CD4-positive, alpha-beta T cell (primary cell): ENCODE results near the gene UBE2U. TPM values are rescaled to one million over a fixed set of nuclear protein-coding genes. Genes with fewer than 3 reads are reported as not detected.

Experiments used
- ATAC-seq: fragments of 200-7000 bp; cut with Tn5 transposase; one replicate; pipeline ENCODE4 v1.10.0; 2022; ENCODE audit warnings: mild to moderate bottlenecking; ENCODE audit not compliant: poor library complexity
- CTCF ChIA-PET: fragments of 350-600 bp; sonication (Branson Sonifier 250); formaldehyde crosslinking; loops from one replicate; lab custom pipeline; 2021; ENCODE audit warnings: antibody characterized with exemption, inconsistent platforms; lab: Charles Lee
- POLR2A ChIA-PET: fragments of 350-600 bp; sonication (Branson Sonifier 250); formaldehyde crosslinking; loops from one replicate; lab custom pipeline; 2021; ENCODE audit warnings: antibody characterized with exemption, inconsistent platforms; lab: Charles Lee
- DNase-seq, 14 experiments: peaks; one replicate each; pipeline ENCODE4 v3.0.0-alpha.2; 2013 to 2020; ENCODE audit warnings: mixed read lengths in 2 of 14
- H3K27ac ChIP-seq, 2 donors: one replicate each; pipeline versions ENCODE4 v1.5.1 to v1.7.0; 2013; ENCODE audit warnings: low read length in 2 of 2, low read depth in 1 of 2, mild to moderate bottlenecking in 1 of 2
- H3K27me3 ChIP-seq, 2 experiments: 1 replicate in 1 of 2; 2 replicates in 1 of 2; pipeline versions ENCODE4 v1.6.1 to v1.7.0; 2013; ENCODE audit warnings: low read length in 2 of 2, control low read depth in 1 of 2, mild to moderate bottlenecking in 1 of 2, moderate library complexity in 1 of 2; ENCODE audit not compliant: insufficient read depth in 2 of 2, control insufficient read depth in 1 of 2
- H3K36me3 ChIP-seq: one replicate; pipeline ENCODE4 v1.6.1; 2013; ENCODE audit warnings: low read length, control low read depth; ENCODE audit not compliant: insufficient read depth
- H3K4me1 ChIP-seq: one replicate; pipeline ENCODE4 v1.6.1; 2013; ENCODE audit warnings: low read length, control low read depth; ENCODE audit not compliant: insufficient read depth
- H3K4me3 ChIP-seq: one replicate; pipeline ENCODE4 v1.5.1; 2013; ENCODE audit warnings: mild to moderate bottlenecking, low read length, moderate library complexity
- H3K9me3 ChIP-seq, 2 experiments: 1 replicate in 1 of 2; 2 replicates in 1 of 2; pipeline versions ENCODE4 v1.6.1 to v1.7.0; 2013; ENCODE audit warnings: low read length in 2 of 2, mild to moderate bottlenecking in 2 of 2, control low read depth in 1 of 2, moderate library complexity in 1 of 2; ENCODE audit not compliant: control insufficient read depth in 1 of 2, insufficient read depth in 1 of 2
- H3K27ac Mint-ChIP-seq: one replicate; pipeline ENCODE4 v1.8.0; 2020; ENCODE audit warnings: mixed read lengths
- H3K27me3 Mint-ChIP-seq: one replicate; pipeline ENCODE4 v1.8.0; 2021; ENCODE audit warnings: mixed read lengths
- H3K36me3 Mint-ChIP-seq: one replicate; pipeline ENCODE4 v1.8.0; 2021; ENCODE audit warnings: low read depth, mixed read lengths
- H3K4me1 Mint-ChIP-seq: one replicate; pipeline ENCODE4 v1.8.0; 2021; ENCODE audit warnings: low read depth, mixed read lengths
- H3K4me3 Mint-ChIP-seq: one replicate; pipeline ENCODE4 v1.8.0; 2020; ENCODE audit warnings: mild to moderate bottlenecking, mixed read lengths
- H3K9me3 Mint-ChIP-seq: one replicate; pipeline ENCODE4 v1.8.0; 2020; ENCODE audit warnings: mixed read lengths
- intact Hi-C, 2 experiments: fragments of 100-400 bp; cut with DNase I in 1 of 2; cut with micrococcal nuclease in 1 of 2; formaldehyde crosslinking; loops; one replicate each; pipeline versions ENCODE4 v1.15.1 to v1.9.0; 2023 to 2025; cut with DNase I, micrococcal nuclease
- total RNA-seq, 174 experiments: library from RNA in 2 of 174; stranded (reverse) in 2 of 174; gene quantifications; one replicate each; pipeline ENCODE4 v1.2.3 and lab custom pipeline; 2021 to 2026
- TF ChIP-seq, protein P1 (sequence below): fragments of 200-600 bp; IDR thresholded peaks from one replicate; pipeline ENCODE4 v1.8.0; 2022; ENCODE audit warnings: antibody characterized with exemption, mild to moderate bottlenecking

Gene UBE2U
- total RNA-seq, 2 experiments from 2014 or later: not detected

- Mint-ChIP-seq H3K36me3 (no peaks in the 10 kb centered on the region), H3K27me3 (peaks cover 19% of the 10 kb centered on the region), H3K4me1 (peaks cover 38% of the 10 kb centered on the region), H3K9me3 (no peaks in the 10 kb centered on the region), H3K4me3 (peak overlapping the region; percentile 73), H3K27ac (no peak overlapping the region)
- Histone ChIP-seq H3K4me1 (peaks cover 8% of the 10 kb centered on the region), H3K4me3 (peak overlapping the region; percentile 17), H3K27ac (no peak overlapping the region), H3K27me3 (peaks cover 2 to 5% of the 10 kb centered on the region in 2 experiments), H3K9me3 (no peaks in the 10 kb centered on the region), H3K36me3 (no peaks in the 10 kb centered on the region)
- CTCF ChIA-PET: no interaction called here
- ATAC-seq (no peak), DNase-seq (peak in 3 of 14 experiments; percentile 31 to 34 (median 34))
- intact Hi-C loops: loop anchor here in 1 of 2 experiments (5.0 to 10.0 kb wide), 2 partner anchors 108 to 1401 kb away; no protein-coding TSS in a partner anchor
- POLR2A ChIA-PET: no interaction called here
- TF ChIP-seq, protein P1, sequence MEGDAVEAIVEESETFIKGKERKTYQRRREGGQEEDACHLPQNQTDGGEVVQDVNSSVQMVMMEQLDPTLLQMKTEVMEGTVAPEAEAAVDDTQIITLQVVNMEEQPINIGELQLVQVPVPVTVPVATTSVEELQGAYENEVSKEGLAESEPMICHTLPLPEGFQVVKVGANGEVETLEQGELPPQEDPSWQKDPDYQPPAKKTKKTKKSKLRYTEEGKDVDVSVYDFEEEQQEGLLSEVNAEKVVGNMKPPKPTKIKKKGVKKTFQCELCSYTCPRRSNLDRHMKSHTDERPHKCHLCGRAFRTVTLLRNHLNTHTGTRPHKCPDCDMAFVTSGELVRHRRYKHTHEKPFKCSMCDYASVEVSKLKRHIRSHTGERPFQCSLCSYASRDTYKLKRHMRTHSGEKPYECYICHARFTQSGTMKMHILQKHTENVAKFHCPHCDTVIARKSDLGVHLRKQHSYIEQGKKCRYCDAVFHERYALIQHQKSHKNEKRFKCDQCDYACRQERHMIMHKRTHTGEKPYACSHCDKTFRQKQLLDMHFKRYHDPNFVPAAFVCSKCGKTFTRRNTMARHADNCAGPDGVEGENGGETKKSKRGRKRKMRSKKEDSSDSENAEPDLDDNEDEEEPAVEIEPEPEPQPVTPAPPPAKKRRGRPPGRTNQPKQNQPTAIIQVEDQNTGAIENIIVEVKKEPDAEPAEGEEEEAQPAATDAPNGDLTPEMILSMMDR: peak; percentile 58
Measured at GRCh38 chr1:64242895-64243756, 39.7 kb downstream of the UBE2U start.

DNA sequence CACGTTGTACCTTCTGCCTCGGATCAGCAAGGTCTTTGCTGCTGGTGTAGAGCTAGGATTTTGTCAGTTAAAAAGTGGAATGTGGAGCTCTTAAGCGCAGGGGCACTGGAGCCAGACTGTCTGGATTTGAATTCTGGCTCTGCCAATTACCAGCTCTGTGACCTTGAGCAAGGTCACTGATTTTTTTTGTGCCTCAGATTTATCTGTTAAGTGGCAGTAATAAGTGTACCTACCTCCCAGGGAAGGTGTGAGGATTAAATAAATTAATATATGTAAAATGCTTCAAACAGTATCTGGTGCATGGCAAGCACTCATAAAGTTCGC lies 40.3 kb downstream of the UBE2U start:
- TF ChIP-seq, protein P1: no peak
- H3K36me3 ChIP-seq: no peaks in the 10 kb centered on the region
- H3K36me3 Mint-ChIP-seq: no peaks in the 10 kb centered on the region
- ChIA-PET POLR2A (no interaction called here), CTCF (no interaction called here)
- no peaks in the 10 kb centered on the region for H3K9me3 Mint-ChIP-seq
- peak overlapping the region; percentile 73 for H3K4me3 Mint-ChIP-seq
- peaks cover 8% of the 10 kb centered on the region for H3K4me1 ChIP-seq
- H3K9me3 ChIP-seq: no peaks in the 10 kb centered on the region
- intact Hi-C loops: loop anchor here (1.0 to 10.0 kb wide), 3 partner anchors 109 to 1401 kb away; no protein-coding TSS in a partner anchor
- peaks cover 38% of the 10 kb centered on the region for H3K4me1 Mint-ChIP-seq
- no peak for ATAC-seq
- no peak for DNase-seq
- no peak overlapping the region for H3K27ac ChIP-seq
- peaks cover 21% of the 10 kb centered on the region for H3K27me3 Mint-ChIP-seq
- H3K4me3 ChIP-seq: no peak overlapping the region
- H3K27me3 ChIP-seq: peaks cover 5 to 8% of the 10 kb centered on the region in 2 experiments
- H3K27ac Mint-ChIP-seq: no peak overlapping the region

- Mint-ChIP-seq H3K36me3 (no peaks in the 10 kb centered on the region), H3K4me3 (peak overlapping the region; percentile 27), H3K27ac (no peak overlapping the region), H3K4me1 (peaks cover 38% of the 10 kb centered on the region), H3K9me3 (no peaks in the 10 kb centered on the region), H3K27me3 (peaks cover 25% of the 10 kb centered on the region)
- H3K9me3 ChIP-seq: no peaks in the 10 kb centered on the region
- H3K4me1 ChIP-seq: peaks cover 8% of the 10 kb centered on the region
- ATAC-seq (no peak), DNase-seq (peak in 2 of 14 experiments; percentile 14 to 17)
- intact Hi-C loops: loop anchor here in 1 of 2 experiments (10.0 kb wide), 1 partner anchor 111 kb away; no protein-coding TSS in a partner anchor
- H3K27me3 ChIP-seq: peaks cover 5 to 13% of the 10 kb centered on the region in 2 experiments
- H3K4me3 ChIP-seq: no peak overlapping the region
- ChIA-PET CTCF (no interaction called here), POLR2A (interaction anchor here (1.0 kb wide), 1 partner anchor 10 kb away, joined by 4 read pairs; no protein-coding TSS in a partner anchor)
- TF ChIP-seq, protein P1: no peak
- no peak overlapping the region for H3K27ac ChIP-seq
- H3K36me3 ChIP-seq: no peaks in the 10 kb centered on the region
Measured at GRCh38 chr1:64245495-64245894, 42.1 kb downstream of the UBE2U start.
